HEK293 (cell line): Measurements from ENCODE around the gene SLC29A1.

Experiments
- BCL11A ChIP-seq: fragments of 450-650 bp; formaldehyde crosslinking; IDR thresholded peaks from 2 replicates; pipeline ENCODE4 v1.5.1; 2016; ENCODE audit warnings: low read depth, missing biosample characterization, missing genetic modification characterization
- TF ChIP-seq, protein P1 (sequence below): fragments of 450-650 bp; formaldehyde crosslinking; IDR thresholded peaks from 2 replicates; pipeline ENCODE4 v1.5.1; 2017; ENCODE audit warnings: missing biosample characterization, mild to moderate bottlenecking, missing genetic modification characterization, moderate library complexity
- TF ChIP-seq, protein P2 (sequence below): fragments of 450-650 bp; formaldehyde crosslinking; IDR thresholded peaks from 2 replicates; pipeline ENCODE4 v1.5.1; 2016; ENCODE audit warnings: missing biosample characterization, missing genetic modification characterization
- TF ChIP-seq, protein P3 (sequence below): fragments of 450-650 bp; formaldehyde crosslinking; IDR thresholded peaks from 2 replicates; pipeline ENCODE4 v1.5.1; 2016; ENCODE audit warnings: missing biosample characterization, missing genetic modification characterization
- TF ChIP-seq, protein P4 (sequence below): fragments of 450-650 bp; formaldehyde crosslinking; IDR thresholded peaks from 2 replicates; pipeline ENCODE4 v1.5.1; 2016; ENCODE audit warnings: missing biosample characterization, missing genetic modification characterization

DNA sequence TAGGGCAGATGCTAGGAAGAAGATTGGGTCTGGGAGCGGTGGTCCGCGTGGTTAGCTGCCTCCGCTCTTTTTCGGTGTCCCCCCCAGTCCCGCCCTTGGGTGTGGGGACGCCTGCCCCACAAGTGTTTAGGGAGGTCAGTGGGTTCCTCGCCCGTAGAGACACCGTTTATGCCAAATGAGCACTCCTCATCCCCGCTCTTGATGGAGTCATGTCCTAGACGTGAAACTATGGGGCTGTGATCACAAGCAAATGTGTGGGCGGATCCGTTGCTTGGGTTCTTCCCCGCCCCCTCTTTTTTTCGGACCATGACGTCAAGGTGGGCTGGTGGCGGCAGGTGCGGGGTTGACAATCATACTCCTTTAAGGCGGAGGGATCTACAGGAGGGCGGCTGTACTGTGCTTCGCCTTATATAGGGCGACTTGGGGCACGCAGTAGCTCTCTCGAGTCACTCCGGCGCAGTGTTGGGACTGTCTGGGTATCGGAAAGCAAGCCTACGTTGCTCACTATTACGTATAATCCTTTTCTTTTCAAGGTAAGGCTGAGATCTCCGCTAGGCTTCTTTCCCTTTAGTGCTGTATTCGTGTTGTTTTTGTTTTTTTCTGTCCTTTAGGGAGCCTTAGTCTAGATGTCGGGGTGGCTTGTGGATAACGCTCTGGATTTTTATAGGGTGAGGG lies 23.4 kb downstream of the SLC29A1 start, which contains the start of gene HSP90AB1:
- TF ChIP-seq, protein P1, sequence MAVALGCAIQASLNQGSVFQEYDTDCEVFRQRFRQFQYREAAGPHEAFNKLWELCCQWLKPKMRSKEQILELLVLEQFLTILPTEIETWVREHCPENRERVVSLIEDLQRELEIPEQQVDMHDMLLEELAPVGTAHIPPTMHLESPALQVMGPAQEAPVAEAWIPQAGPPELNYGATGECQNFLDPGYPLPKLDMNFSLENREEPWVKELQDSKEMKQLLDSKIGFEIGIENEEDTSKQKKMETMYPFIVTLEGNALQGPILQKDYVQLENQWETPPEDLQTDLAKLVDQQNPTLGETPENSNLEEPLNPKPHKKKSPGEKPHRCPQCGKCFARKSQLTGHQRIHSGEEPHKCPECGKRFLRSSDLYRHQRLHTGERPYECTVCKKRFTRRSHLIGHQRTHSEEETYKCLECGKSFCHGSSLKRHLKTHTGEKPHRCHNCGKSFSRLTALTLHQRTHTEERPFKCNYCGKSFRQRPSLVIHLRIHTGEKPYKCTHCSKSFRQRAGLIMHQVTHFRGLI: no peak
- TF ChIP-seq, protein P2, sequence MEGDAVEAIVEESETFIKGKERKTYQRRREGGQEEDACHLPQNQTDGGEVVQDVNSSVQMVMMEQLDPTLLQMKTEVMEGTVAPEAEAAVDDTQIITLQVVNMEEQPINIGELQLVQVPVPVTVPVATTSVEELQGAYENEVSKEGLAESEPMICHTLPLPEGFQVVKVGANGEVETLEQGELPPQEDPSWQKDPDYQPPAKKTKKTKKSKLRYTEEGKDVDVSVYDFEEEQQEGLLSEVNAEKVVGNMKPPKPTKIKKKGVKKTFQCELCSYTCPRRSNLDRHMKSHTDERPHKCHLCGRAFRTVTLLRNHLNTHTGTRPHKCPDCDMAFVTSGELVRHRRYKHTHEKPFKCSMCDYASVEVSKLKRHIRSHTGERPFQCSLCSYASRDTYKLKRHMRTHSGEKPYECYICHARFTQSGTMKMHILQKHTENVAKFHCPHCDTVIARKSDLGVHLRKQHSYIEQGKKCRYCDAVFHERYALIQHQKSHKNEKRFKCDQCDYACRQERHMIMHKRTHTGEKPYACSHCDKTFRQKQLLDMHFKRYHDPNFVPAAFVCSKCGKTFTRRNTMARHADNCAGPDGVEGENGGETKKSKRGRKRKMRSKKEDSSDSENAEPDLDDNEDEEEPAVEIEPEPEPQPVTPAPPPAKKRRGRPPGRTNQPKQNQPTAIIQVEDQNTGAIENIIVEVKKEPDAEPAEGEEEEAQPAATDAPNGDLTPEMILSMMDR: peak; percentile 31; the same call in 1 of the 2 replicates
- TF ChIP-seq, protein P3, sequence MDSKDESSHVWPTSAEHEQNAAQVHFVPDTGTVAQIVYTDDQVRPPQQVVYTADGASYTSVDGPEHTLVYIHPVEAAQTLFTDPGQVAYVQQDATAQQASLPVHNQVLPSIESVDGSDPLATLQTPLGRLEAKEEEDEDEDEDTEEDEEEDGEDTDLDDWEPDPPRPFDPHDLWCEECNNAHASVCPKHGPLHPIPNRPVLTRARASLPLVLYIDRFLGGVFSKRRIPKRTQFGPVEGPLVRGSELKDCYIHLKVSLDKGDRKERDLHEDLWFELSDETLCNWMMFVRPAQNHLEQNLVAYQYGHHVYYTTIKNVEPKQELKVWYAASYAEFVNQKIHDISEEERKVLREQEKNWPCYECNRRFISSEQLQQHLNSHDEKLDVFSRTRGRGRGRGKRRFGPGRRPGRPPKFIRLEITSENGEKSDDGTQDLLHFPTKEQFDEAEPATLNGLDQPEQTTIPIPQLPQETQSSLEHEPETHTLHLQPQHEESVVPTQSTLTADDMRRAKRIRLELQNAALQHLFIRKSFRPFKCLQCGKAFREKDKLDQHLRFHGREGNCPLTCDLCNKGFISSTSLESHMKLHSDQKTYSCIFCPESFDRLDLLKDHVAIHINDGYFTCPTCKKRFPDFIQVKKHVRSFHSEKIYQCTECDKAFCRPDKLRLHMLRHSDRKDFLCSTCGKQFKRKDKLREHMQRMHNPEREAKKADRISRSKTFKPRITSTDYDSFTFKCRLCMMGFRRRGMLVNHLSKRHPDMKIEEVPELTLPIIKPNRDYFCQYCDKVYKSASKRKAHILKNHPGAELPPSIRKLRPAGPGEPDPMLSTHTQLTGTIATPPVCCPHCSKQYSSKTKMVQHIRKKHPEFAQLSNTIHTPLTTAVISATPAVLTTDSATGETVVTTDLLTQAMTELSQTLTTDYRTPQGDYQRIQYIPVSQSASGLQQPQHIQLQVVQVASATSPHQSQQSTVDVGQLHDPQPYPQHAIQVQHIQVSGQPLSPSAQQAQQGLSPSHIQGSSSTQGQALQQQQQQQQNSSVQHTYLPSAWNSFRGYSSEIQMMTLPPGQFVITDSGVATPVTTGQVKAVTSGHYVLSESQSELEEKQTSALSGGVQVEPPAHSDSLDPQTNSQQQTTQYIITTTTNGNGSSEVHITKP (tag by site-specific recombination): no peak; the same call in 1 of the 2 replicates
- TF ChIP-seq, protein P4, sequence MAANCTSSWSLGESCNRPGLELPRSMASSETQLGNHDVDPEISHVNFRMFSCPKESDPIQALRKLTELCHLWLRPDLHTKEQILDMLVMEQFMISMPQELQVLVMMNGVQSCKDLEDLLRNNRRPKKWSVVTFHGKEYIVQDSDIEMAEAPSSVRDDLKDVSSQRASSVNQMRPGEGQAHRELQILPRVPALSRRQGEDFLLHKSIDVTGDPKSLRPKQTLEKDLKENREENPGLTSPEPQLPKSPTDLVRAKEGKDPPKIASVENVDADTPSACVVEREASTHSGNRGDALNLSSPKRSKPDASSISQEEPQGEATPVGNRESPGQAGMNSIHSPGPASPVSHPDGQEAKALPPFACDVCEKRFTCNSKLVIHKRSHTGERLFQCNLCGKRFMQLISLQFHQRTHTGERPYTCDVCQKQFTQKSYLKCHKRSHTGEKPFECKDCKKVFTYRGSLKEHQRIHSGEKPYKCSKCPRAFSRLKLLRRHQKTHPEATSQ: no peak
- peak; percentile 30; the same call in 1 of the 2 replicates for TF ChIP-seq BCL11A (tag by site-specific recombination)
